Fibroblast of the aortic adventitia (primary cell): ENCODE data around the gene CAMKK1. TPM values are rescaled to one million over a fixed set of nuclear protein-coding genes. Genes with fewer than 3 reads are reported as not detected.

Source experiments
- DNase-seq: peaks from one replicate; pipeline ENCODE4 v3.0.0-alpha.2; 2010; ENCODE audit warnings: low read depth
- H3K4me3 ChIP-seq: 2 replicates; pipeline ENCODE4 v1.5.1; 2011; ENCODE audit warnings: low read depth, mild to moderate bottlenecking, control low read depth, low read length, moderate library complexity
- total RNA-seq: library from RNA; depleted of rRNA; stranded (reverse); fragments of >200 nt; gene quantifications from 2 replicates; pipeline ENCODE4 v1.2.3, GENCODE V29; 2012; ENCODE audit warnings: low replicate concordance
- TF ChIP-seq, protein P1 (sequence below): IDR thresholded peaks from 2 replicates; pipeline ENCODE4 v1.5.1; 2011; ENCODE audit warnings: mild to moderate bottlenecking, low read length, control low read depth, inconsistent platforms; ENCODE audit not compliant: insufficient read depth

Gene CAMKK1
- total RNA-seq, 1 donor, result 17.7 TPM

DNA sequence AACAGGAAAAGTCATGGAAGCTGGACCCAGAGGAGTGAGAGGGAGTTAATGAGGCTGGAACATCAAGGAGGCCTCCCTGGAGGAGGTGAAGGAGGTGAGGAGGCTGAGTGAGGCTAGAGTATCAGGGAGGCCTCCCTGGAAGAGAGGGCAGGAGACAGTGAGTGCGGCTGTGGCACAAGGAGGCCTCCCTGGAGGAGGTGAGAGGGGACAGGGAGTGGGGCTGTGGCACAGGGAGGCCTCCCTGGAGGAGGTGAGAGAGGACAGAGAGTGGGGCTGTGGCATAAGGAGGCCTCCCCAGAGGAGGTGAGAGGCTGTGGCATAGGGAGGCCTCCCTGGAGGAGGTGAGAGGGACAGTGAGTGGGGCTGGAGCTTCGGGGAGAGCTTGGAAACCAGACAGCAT, 5.5 kb downstream of the CAMKK1 start:
- H3K4me3 ChIP-seq, result no peak overlapping the region
- no peak for DNase-seq
- TF ChIP-seq, protein P1, sequence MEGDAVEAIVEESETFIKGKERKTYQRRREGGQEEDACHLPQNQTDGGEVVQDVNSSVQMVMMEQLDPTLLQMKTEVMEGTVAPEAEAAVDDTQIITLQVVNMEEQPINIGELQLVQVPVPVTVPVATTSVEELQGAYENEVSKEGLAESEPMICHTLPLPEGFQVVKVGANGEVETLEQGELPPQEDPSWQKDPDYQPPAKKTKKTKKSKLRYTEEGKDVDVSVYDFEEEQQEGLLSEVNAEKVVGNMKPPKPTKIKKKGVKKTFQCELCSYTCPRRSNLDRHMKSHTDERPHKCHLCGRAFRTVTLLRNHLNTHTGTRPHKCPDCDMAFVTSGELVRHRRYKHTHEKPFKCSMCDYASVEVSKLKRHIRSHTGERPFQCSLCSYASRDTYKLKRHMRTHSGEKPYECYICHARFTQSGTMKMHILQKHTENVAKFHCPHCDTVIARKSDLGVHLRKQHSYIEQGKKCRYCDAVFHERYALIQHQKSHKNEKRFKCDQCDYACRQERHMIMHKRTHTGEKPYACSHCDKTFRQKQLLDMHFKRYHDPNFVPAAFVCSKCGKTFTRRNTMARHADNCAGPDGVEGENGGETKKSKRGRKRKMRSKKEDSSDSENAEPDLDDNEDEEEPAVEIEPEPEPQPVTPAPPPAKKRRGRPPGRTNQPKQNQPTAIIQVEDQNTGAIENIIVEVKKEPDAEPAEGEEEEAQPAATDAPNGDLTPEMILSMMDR, result no peak

DNA sequence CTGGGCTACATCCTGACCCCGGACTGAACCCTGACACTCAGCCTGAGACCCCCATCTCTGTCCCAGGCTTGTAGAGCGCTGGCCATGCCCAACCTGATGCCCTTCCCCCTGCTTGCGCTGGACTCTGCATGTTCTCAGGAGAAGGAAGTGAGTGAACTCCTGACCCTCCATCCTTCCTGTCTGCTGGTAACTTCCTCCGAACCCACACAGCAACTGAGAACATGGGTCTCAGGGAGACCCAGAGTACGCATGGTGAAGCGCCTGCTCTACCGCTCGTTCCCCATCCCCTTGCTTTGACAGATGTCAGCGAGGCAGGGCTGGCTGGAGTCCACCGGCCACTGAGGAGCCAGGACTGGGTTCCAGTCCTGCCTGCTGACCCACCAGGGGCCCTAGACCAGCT, 6.1 kb downstream of the CAMKK1 start:
- TF ChIP-seq, protein P1, result no peak
- no peak for DNase-seq
- H3K4me3 ChIP-seq, result no peak overlapping the region

DNA sequence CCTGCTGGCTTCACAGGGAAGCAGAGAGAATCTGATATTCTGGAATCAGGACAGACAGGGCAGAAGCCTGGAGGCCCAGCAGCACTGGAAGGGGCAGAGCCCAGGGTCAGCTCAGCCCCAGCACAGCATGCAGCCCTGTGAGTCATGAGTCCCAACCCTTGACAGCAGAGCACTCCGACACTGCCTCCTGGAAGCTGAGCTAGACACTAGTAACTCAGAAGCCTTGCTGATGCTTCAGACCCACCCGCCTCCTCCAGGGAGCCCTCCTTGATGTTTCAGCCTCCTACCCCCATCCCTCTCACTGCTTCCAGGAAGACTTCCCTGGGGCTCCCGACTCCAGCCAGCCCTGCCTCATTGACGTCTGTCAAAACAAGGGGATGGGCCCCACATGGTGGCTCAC, 6.9 kb downstream of the CAMKK1 start:
- no peak overlapping the region for H3K4me3 ChIP-seq
- TF ChIP-seq, protein P1, result no peak
- peak; percentile 44 for DNase-seq

DNA sequence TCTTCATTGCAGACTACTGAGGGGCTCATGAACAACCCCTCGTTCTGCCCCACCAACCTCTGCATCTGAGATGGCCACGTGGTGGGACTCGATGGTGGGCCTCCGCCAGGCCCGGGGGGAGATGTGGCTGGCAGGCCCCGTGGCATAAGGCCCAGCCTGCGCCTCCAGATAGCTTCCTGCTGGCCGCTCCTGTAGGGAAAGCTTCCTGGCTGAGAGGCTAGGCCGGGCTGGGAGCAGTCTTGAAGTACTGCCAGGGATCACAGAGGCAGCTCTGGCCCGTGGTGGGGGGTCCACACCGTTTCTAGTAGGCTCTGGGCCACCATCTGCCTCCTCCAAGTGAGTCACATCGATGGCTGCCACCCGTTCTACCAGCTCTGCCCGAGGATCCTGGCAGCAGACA, 7.6 kb downstream of the CAMKK1 start:
- TF ChIP-seq, protein P1, result no peak
- no peak for DNase-seq
- H3K4me3 ChIP-seq, result no peak overlapping the region

DNA sequence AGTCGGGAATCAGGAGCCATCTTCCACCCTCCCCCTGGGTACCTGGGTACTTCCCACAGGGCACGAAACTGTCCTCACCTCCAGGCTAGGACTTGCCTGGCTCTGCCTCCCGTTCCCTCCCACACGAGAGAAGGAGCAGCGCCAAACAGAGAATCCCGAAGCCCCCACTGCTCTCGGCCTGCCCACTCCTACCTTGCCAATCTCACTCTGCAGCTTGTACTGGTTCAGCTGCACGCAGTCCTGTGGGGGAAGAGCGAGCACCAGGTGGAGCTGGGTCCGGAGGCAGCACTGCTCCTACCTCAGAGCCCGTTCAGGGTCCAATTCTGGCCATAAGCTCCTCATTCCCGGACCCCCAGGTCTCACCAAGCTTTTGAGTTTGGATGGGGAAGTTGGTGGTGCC, 8.7 kb downstream of the CAMKK1 start:
- no peak overlapping the region for H3K4me3 ChIP-seq
- DNase-seq, result no peak
- TF ChIP-seq, protein P1, result no peak

DNA sequence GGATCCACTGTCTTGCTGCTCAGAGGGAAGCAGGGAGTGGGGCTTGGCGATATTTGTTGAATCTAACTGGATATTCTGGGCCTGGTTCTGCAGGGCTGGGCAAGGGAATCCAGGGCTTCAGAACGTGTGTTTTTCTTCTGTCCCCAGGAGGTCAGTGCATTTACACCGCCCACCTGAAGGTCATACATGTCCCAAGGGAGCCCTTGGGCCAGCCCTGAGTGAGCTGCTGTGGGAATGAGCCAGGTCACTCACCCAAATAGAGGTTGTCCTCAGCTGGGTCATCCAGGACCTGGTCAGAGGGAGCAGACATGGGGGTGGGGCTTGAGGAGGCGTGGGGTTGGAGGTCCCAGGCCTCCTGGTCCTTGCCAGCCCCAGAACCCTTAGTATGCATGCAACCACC, 10.6 kb downstream of the CAMKK1 start:
- no peak for DNase-seq
- no peak overlapping the region for H3K4me3 ChIP-seq
- TF ChIP-seq, protein P1, result no peak

DNA sequence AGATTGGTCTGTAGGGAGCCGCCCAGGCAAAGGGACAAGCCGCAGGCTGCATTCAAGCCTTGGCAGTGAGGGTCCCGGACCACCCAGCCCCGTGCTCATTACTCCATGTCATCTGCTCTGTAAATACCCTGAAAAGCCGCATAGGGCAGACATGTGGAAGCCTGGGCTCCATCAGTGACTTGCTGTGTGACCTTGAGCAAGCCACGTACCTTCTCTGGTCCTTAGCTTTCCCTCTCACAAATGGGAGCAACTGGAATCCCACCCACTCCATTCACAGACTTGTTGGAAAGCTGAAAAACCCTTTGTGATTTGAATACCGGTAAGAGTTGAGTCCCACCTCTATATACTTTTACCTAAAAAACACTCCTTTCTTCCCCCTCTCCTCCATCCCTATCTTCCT, 11.9 kb downstream of the CAMKK1 start:
- TF ChIP-seq, protein P1, result no peak
- H3K4me3 ChIP-seq, result no peak overlapping the region
- no peak for DNase-seq
